ENCODE measurements around the gene CHDH.

The CHDH gene

GRCh38 chr3:53792866-53793265 is 53.4 kb downstream of the CHDH start:
- in situ Hi-C loops (cut with HindIII; ENCODE audit: low sequenced_read_pairs): no loop called here

- in situ Hi-C loops (cut with HindIII; ENCODE audit: low sequenced_read_pairs): no loop called here
These were observed 54.9 kb downstream of the CHDH start for GRCh38 chr3:53791317-53791716.

DNA sequence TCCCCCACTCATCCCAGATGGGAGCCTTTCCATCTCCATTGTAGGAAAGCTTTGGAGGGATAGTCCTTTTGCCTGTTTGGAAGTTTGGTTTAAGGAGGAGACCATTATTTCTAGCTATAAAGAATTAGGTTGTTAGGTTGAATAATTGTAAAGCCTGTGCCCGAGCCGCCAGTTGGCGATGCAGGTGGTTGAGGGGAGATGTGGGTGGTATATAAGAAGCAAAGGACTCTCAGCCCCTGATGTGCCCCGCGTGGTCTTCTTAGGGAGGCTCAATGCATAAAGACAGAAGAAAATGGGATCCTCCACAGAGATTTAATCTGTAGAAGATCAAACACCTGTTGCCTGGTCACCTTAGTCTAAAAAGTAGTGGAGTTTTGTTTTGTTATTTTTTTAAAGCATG is 55.7 kb downstream of the CHDH start:
- in situ Hi-C loops (cut with HindIII; ENCODE audit: low sequenced_read_pairs): no loop called here

GRCh38 chr3:53789459-53789858 is 56.8 kb downstream of the CHDH start:
- in situ Hi-C loops (cut with HindIII; ENCODE audit: low sequenced_read_pairs): loop anchor here (5.0 kb wide), 1 partner anchor 48 kb away; no protein-coding TSS in a partner anchor

DNA sequence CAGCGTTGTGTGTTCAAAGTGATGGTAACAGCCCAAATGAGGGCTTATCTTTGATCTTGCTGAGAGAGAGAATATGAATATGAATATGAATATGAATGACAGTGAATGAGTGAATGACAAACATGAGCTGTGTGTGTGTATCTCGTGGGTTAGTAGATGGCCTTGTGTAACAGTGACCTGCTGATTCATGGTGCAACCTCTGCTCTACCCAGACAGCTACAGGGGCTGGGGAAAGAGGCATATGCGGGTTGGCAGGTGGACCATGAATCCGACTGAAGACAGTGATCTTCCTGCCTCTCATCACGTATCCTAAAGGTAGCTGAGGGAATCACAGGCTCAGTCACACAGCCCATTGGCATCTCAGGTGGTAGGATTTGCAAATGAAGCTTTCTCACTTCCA is 58.2 kb downstream of the CHDH start:
- in situ Hi-C loops (cut with HindIII; ENCODE audit: low sequenced_read_pairs): loop anchor here (5.0 kb wide), 1 partner anchor 49 kb away; no protein-coding TSS in a partner anchor

DNA sequence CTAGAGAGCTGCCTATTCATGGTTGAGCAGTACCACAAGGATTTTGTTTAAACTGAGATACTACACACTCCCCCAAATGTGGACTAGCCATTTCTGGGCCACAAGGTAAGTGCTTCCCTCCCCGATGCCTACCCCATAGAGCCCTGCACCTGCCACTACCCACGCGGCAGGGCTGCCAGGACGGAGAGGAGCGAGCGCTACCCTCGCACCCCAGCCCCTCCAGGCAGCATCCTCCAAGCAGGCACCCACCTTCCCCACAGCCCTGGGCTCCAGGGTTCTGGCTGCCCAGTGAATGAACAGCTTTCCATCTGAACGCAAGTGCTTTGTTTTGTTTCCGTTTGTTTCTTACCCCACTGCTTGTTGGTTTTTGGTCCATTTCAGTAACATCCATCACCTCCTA is 59.2 kb downstream of the CHDH start:
- in situ Hi-C loops (cut with HindIII; ENCODE audit: low sequenced_read_pairs): loop anchor here (5.0 kb wide), 1 partner anchor 50 kb away; no protein-coding TSS in a partner anchor

DNA sequence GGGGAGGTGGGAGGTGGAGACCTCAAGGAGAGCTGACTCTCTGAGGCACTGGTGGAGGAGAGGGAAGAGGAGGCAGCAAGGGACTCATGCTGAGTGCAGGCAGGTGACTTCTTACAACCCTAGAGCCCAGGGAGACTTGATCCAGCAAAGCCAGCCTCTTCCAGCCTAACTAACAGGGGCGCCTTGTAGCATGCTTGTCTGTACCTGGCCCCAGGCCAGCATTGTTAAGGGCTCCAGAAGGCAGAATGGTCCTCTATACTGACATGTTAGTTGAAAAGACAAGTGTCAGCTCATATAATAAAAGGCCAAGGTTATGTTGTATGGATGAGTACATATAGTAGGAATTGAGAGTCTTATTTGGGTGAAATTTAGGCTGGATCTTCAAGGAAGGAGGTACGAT is 65.4 kb downstream of the CHDH start:
- in situ Hi-C loops (cut with HindIII; ENCODE audit: low sequenced_read_pairs): no loop called here

DNA sequence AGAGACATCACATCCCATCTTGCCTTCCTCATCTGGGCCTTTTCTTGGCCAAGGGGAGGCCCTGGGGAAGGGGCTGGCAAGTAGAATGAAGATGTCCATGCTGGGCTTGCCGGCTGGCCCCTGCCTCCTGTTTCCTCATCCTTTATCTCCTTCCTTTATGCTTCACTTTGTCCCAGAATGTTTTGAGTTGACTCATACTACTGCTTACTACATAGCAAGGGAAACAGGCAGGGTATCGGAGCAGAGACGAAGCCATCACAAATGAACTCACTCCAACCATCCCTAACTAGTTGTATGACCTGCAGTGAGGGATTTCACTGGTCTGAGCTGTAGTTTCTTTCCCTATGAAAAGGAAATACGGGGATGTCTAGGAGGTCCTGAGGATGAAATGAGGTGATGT is 66.0 kb downstream of the CHDH start:
- in situ Hi-C loops (cut with HindIII; ENCODE audit: low sequenced_read_pairs): no loop called here

GRCh38 chr3:53778153-53778552 is 68.1 kb downstream of the CHDH start:
- in situ Hi-C loops (cut with HindIII; ENCODE audit: low sequenced_read_pairs): loop anchor here (5.0 kb wide), 1 partner anchor 56 kb away; no protein-coding TSS in a partner anchor

GRCh38 chr3:53777468-53777867 is 68.8 kb downstream of the CHDH start:
- in situ Hi-C loops (cut with HindIII; ENCODE audit: low sequenced_read_pairs): loop anchor here (5.0 kb wide), 1 partner anchor 55 kb away; no protein-coding TSS in a partner anchor

GRCh38 chr3:53776494-53777101 is 69.6 kb downstream of the CHDH start:
- in situ Hi-C loops (cut with HindIII; ENCODE audit: low sequenced_read_pairs): loop anchor here (5.0 kb wide), 1 partner anchor 54 kb away; no protein-coding TSS in a partner anchor

GRCh38 chr3:53775834-53776251 is 70.4 kb downstream of the CHDH start:
- in situ Hi-C loops (cut with HindIII; ENCODE audit: low sequenced_read_pairs): loop anchor here (5.0 kb wide), 1 partner anchor 54 kb away; no protein-coding TSS in a partner anchor

GRCh38 chr3:53775018-53775417 is 71.2 kb downstream of the CHDH start:
- in situ Hi-C loops (cut with HindIII; ENCODE audit: low sequenced_read_pairs): loop anchor here (5.0 kb wide), 1 partner anchor 53 kb away; no protein-coding TSS in a partner anchor

- in situ Hi-C loops (cut with HindIII; ENCODE audit: low sequenced_read_pairs): no loop called here
These were observed 71.8 kb downstream of the CHDH start for GRCh38 chr3:53774414-53774813.

GRCh38 chr3:53773611-53774368 is 72.4 kb downstream of the CHDH start:
- in situ Hi-C loops (cut with HindIII; ENCODE audit: low sequenced_read_pairs): no loop called here

DNA sequence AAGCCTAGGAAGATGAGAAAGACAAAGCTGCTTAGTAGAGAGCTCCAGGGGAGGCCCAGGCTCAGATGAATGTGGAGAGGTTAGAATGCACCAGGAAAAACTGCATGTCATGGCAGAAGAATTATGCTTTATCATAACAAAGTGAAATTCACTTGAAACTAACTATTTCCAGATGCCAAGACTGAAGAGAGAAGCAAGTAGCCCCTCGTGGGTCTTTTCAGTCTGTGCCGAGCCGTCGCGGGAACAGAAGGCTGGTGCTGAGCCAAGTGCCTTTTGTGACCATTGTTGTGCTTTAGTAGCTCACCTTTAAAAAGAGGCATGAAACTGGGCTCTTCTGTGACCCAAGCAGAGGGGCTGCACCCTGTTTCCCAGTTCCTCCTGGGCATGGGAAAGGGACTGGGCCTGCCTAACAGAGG is 73.2 kb downstream of the CHDH start:
- in situ Hi-C loops (cut with HindIII; ENCODE audit: low sequenced_read_pairs): no loop called here

- in situ Hi-C loops (cut with HindIII; ENCODE audit: low sequenced_read_pairs): no loop called here
These were observed 73.7 kb downstream of the CHDH start for GRCh38 chr3:53772562-53772961.

DNA sequence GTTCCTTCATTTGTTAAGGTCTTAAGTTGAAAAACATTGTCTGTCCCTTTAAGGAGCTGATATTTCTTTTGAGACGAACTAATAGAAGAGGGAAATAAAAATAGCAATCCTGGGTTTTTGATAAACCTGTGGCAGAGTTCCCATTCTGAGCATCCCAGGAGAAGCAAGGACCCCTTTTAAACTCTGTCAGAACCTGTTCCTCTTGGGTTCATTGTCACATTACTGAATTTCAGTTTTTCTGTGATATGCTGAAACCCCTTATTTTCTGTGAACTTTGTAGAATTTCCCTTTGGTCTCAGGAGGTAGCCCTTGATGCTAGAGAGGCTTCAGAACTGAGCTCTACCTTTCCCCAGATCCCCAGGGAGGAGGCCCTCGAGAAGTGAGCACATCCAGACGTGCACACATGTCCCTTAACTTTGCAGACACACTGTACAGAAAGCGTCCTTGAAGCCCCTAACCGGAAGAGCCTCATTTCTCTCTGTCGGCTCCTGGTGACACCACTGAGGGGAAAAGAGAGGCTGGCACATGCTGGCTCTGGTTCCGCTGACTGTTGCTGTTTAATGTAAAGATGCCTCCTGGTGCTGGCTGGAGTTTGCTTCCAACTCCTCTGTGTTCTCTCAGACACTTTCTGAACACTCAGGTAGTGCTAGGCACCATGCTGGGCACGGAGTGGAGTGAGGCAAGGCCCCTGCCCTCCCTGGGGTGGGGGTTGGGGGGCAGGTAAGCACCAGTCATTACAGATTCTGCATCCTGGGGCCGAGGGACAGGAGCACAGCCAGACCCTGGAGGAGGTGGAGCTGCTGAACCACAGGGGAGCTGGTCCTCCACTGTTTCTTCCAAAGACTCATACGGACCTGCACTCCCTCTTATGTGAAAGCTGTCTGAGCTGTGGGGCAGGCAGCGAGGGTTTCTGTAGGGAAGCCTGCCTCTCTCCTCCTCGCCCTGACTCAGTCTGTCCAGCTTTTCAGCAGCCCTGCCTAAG is 77.5 kb downstream of the CHDH start:
- in situ Hi-C loops (cut with HindIII; ENCODE audit: low sequenced_read_pairs): no loop called here

- in situ Hi-C loops (cut with HindIII; ENCODE audit: low sequenced_read_pairs): no loop called here
These were observed 79.5 kb downstream of the CHDH start for GRCh38 chr3:53766706-53767105.

GRCh38 chr3:53765753-53766152 is 80.5 kb downstream of the CHDH start:
- in situ Hi-C loops (cut with HindIII; ENCODE audit: low sequenced_read_pairs): no loop called here
